Osteoblast (primary cell): ENCODE data around the gene SPTBN1. TPM values are rescaled to one million over a fixed set of nuclear protein-coding genes. Genes with fewer than 3 reads are reported as not detected.

Source experiments
- DNase-seq: peaks from one replicate; pipeline ENCODE4 v3.0.0; 2011; ENCODE audit warnings: low spot score, mixed read lengths; ENCODE audit not compliant: insufficient read length; ENCODE audit errors: missing footprints
- H2AFZ ChIP-seq: 2 replicates; pipeline ENCODE4 v1.6.0; 2011; ENCODE audit warnings: mild to moderate bottlenecking, low read length
- H3K27ac ChIP-seq: 2 replicates; pipeline ENCODE4 v1.5.1; 2011; ENCODE audit warnings: mild to moderate bottlenecking, low read depth, low read length, moderate library complexity
- H3K27me3 ChIP-seq: 2 replicates; pipeline ENCODE4 v1.6.0; 2012; ENCODE audit warnings: mild to moderate bottlenecking, control low read depth, inconsistent platforms, low read length, moderate library complexity; ENCODE audit not compliant: insufficient read depth
- H3K36me3 ChIP-seq: 2 replicates; pipeline ENCODE4 v1.5.1; 2011; ENCODE audit warnings: mild to moderate bottlenecking, low read length, control low read depth, moderate library complexity; ENCODE audit not compliant: insufficient read depth
- H3K4me1 ChIP-seq: 2 replicates; pipeline ENCODE4 v1.5.1; 2011; ENCODE audit warnings: mild to moderate bottlenecking, low read length, control low read depth, moderate library complexity; ENCODE audit not compliant: insufficient read depth
- H3K4me2 ChIP-seq: 2 replicates; pipeline ENCODE4 v1.6.0; 2011; ENCODE audit warnings: mild to moderate bottlenecking, low read length; ENCODE audit not compliant: insufficient read depth
- H3K4me3 ChIP-seq: fragments of 200-600 bp; sonication (generic); 3 replicates; pipeline ENCODE4 v1.5.1; 2012; ENCODE audit warnings: mild to moderate bottlenecking, low read length, inconsistent platforms; ENCODE audit not compliant: insufficient read depth
- H3K79me2 ChIP-seq: 2 replicates; pipeline ENCODE4 v1.6.0; 2012; ENCODE audit warnings: mild to moderate bottlenecking, low read length, control low read depth, inconsistent platforms; ENCODE audit not compliant: insufficient read depth
- H3K9me3 ChIP-seq: 2 replicates; pipeline ENCODE4 v1.5.1; 2011; ENCODE audit warnings: low read depth, low read length, control low read depth
- H4K20me1 ChIP-seq: 2 replicates; pipeline ENCODE4 v1.6.0; 2012; ENCODE audit warnings: mild to moderate bottlenecking, low read length, control low read depth; ENCODE audit not compliant: insufficient read depth
- CTCF ChIP-seq: IDR thresholded peaks from 2 replicates; pipeline ENCODE4 v1.5.1; 2011; ENCODE audit warnings: mild to moderate bottlenecking, low read depth, low read length, moderate library complexity; ENCODE audit errors: extremely low read depth
- total RNA-seq: library from RNA; depleted of rRNA; stranded (reverse); fragments of >200 nt; gene quantifications from 2 replicates; pipeline ENCODE4 v1.2.3, GENCODE V29; 2012

Gene SPTBN1
- total RNA-seq, 1 donor: 249 TPM

GRCh38 chr2:54574107-54574859, 118.2 kb downstream of the SPTBN1 start:
- Histone ChIP-seq H3K27ac (peak overlapping the region; percentile 99), H3K4me3 (no peak overlapping the region), H3K9me3 (no peaks in the 10 kb centered on the region), H3K36me3 (no peaks in the 10 kb centered on the region), H3K4me1 (peaks cover 80% of the 10 kb centered on the region), H3K27me3 (no peaks in the 10 kb centered on the region), H2AFZ (no peak overlapping the region), H4K20me1 (peaks cover 13% of the 10 kb centered on the region), H3K4me2 (peak overlapping the region; percentile 23), H3K79me2 (peaks cover 78% of the 10 kb centered on the region)
- no peak for TF ChIP-seq CTCF
- peak; percentile 62 for DNase-seq

GRCh38 chr2:54574860-54575247, 118.7 kb downstream of the SPTBN1 start:
- Histone ChIP-seq H2AFZ (no peak overlapping the region), H3K27ac (peak overlapping the region; percentile 99), H3K4me1 (peaks cover 80% of the 10 kb centered on the region), H3K4me2 (no peak overlapping the region), H3K36me3 (no peaks in the 10 kb centered on the region), H3K79me2 (peaks cover 78% of the 10 kb centered on the region), H3K9me3 (no peaks in the 10 kb centered on the region), H4K20me1 (peaks cover 16% of the 10 kb centered on the region), H3K27me3 (no peaks in the 10 kb centered on the region), H3K4me3 (no peak overlapping the region)
- TF ChIP-seq CTCF: no peak
- no peak for DNase-seq

GRCh38 chr2:54575379-54575888, 119.3 kb downstream of the SPTBN1 start:
- H3K36me3 ChIP-seq: no peaks in the 10 kb centered on the region
- H3K4me1 ChIP-seq: peaks cover 76% of the 10 kb centered on the region
- no peak overlapping the region for H2AFZ ChIP-seq
- no peak overlapping the region for H3K4me2 ChIP-seq
- peaks cover 78% of the 10 kb centered on the region for H3K79me2 ChIP-seq
- no peaks in the 10 kb centered on the region for H3K9me3 ChIP-seq
- no peak overlapping the region for H3K4me3 ChIP-seq
- peak overlapping the region; percentile 99 for H3K27ac ChIP-seq
- no peak for TF ChIP-seq CTCF
- no peak for DNase-seq
- no peaks in the 10 kb centered on the region for H3K27me3 ChIP-seq
- peaks cover 16% of the 10 kb centered on the region for H4K20me1 ChIP-seq

GRCh38 chr2:54577035-54577434, 120.9 kb downstream of the SPTBN1 start:
- Histone ChIP-seq H3K79me2 (peaks cover 86% of the 10 kb centered on the region), H3K4me2 (no peak overlapping the region), H3K27ac (no peak overlapping the region), H3K27me3 (no peaks in the 10 kb centered on the region), H3K9me3 (no peaks in the 10 kb centered on the region), H4K20me1 (peaks cover 16% of the 10 kb centered on the region), H3K4me1 (peaks cover 61% of the 10 kb centered on the region), H3K4me3 (no peak overlapping the region), H2AFZ (no peak overlapping the region), H3K36me3 (no peaks in the 10 kb centered on the region)
- no peak for TF ChIP-seq CTCF
- no peak for DNase-seq
